NCI-H146 treated with DMSO at 0.1 percent for 48 hours (cell line): ENCODE measurements around the gene NALCN.

ENCODE experiments used
- DNase-seq: peaks from one replicate; lab custom pipeline; 2025; ENCODE audit not compliant: unreplicated experiment; lab: John Stamatoyannopoulos, UW

The NALCN gene

GRCh38 chr13:101036546-101036945 is 379.8 kb downstream of the NALCN start:
- DNase-seq, result no peak

GRCh38 chr13:101035119-101035620 is 381.1 kb downstream of the NALCN start:
- no peak for DNase-seq

GRCh38 chr13:101026736-101027398 is 389.4 kb downstream of the NALCN start:
- DNase-seq, result no peak

- DNase-seq, result no peak
These were observed 390.0 kb downstream of the NALCN start for GRCh38 chr13:101026328-101026727.

- peak; percentile 38 for DNase-seq
These were observed 390.4 kb downstream of the NALCN start for GRCh38 chr13:101025925-101026324.

GRCh38 chr13:101025519-101025918 is 390.8 kb downstream of the NALCN start:
- no peak for DNase-seq

GRCh38 chr13:101019126-101019525 is 397.2 kb downstream of the NALCN start:
- no peak for DNase-seq

GRCh38 chr13:101018720-101019119 is 397.6 kb downstream of the NALCN start:
- DNase-seq, result no peak

- DNase-seq, result no peak
These were observed 399.0 kb downstream of the NALCN start for GRCh38 chr13:101017123-101017872.

GRCh38 chr13:101016475-101016874 is 399.8 kb downstream of the NALCN start:
- DNase-seq, result no peak

- DNase-seq, result no peak
These were observed 403.1 kb downstream of the NALCN start for GRCh38 chr13:101013245-101013644.

GRCh38 chr13:101010100-101010499 is 406.2 kb downstream of the NALCN start:
- DNase-seq, result no peak

GRCh38 chr13:101007245-101007644 is 409.1 kb downstream of the NALCN start:
- DNase-seq, result no peak
